ENCODE data around the gene PRKAR1B.

PRKAR1B gene

GRCh38 chr7:727104-727805, at the start of gene PRKAR1B:
TSS of gene PRKAR1B (minus strand) at chr7:727281. CDS start at chr7:711505, 15,776 bp downstream.
- peak; percentile 9 for DNase-seq

GRCh38 chr7:776381-776780, 49.3 kb upstream of the PRKAR1B start:
- DNase-seq = no peak

GRCh38 chr7:774161-775109, 47.4 kb upstream of the PRKAR1B start:
- no peak for DNase-seq

GRCh38 chr7:773622-773915, 46.5 kb upstream of the PRKAR1B start:
- DNase-seq = no peak

- DNase-seq = no peak
Observed at GRCh38 chr7:772861-773621, 46.0 kb upstream of the PRKAR1B start.

- no peak for DNase-seq
Observed at GRCh38 chr7:772392-772791, 45.3 kb upstream of the PRKAR1B start.

GRCh38 chr7:772005-772294, 44.9 kb upstream of the PRKAR1B start:
- no peak for DNase-seq

GRCh38 chr7:771234-772004, 44.3 kb upstream of the PRKAR1B start:
- DNase-seq = no peak

GRCh38 chr7:770741-771166, 43.7 kb upstream of the PRKAR1B start:
- DNase-seq = no peak

GRCh38 chr7:770336-770735, 43.3 kb upstream of the PRKAR1B start:
- no peak for DNase-seq

GRCh38 chr7:768881-769504, 41.9 kb upstream of the PRKAR1B start:
- no peak for DNase-seq

- no peak for DNase-seq
Observed at GRCh38 chr7:767941-768731, 41.1 kb upstream of the PRKAR1B start.

- DNase-seq = no peak
Observed at GRCh38 chr7:767580-767940, 40.5 kb upstream of the PRKAR1B start.

- no peak for DNase-seq
Observed at GRCh38 chr7:765383-765782, 38.3 kb upstream of the PRKAR1B start.

GRCh38 chr7:763762-764161, 36.7 kb upstream of the PRKAR1B start:
- no peak for DNase-seq

- DNase-seq = no peak
Observed at GRCh38 chr7:762885-763284, 35.8 kb upstream of the PRKAR1B start.

- no peak for DNase-seq
Observed at GRCh38 chr7:761631-762030, 34.5 kb upstream of the PRKAR1B start.

- no peak for DNase-seq
Observed at GRCh38 chr7:761101-761500, 34.0 kb upstream of the PRKAR1B start.

GRCh38 chr7:760006-760405, 32.9 kb upstream of the PRKAR1B start:
- DNase-seq = no peak

GRCh38 chr7:759569-759968, 32.5 kb upstream of the PRKAR1B start:
- DNase-seq = no peak

- peak; percentile 82 for DNase-seq
Observed at GRCh38 chr7:757741-758163, 30.7 kb upstream of the PRKAR1B start.
